ENCODE results near the gene DCAF4. TPM values are rescaled to one million over a fixed set of nuclear protein-coding genes. Genes with fewer than 3 reads are reported as not detected.

The DCAF4 gene
- total and polyA plus RNA-seq, 2 of the 4 experiments (the other 2 are of a cell fraction), result 28.8 to 29.4 TPM

- Histone ChIP-seq H3K23ac (ENCODE audit: low read depth, low read length) (no peak overlapping the region), H2AK5ac (ENCODE audit: low read depth, low read length) (no peak overlapping the region), H3K4ac (ENCODE audit: low read depth, low read length) (no peak overlapping the region), H3K79me1 (ENCODE audit: low read depth in 1 of 2, low read length in 2 of 2) (peaks cover 11 to 31% of the 10 kb centered on the region in 2 experiments; a peak in 3 of 4 replicates), H3K36me3 (ENCODE audit: control insufficient read depth, insufficient read depth, low read length) (peaks cover 43% of the 10 kb centered on the region), H3K9me1 (ENCODE audit: insufficient read depth, low read length) (peaks cover 3% of the 10 kb centered on the region; the same call in 1 of the 2 replicates), H3K4me1 (ENCODE audit: control insufficient read depth, insufficient read depth, low read length) (no peaks in the 10 kb centered on the region), H3K4me3 (ENCODE audit: insufficient read depth, low read depth, low read length) (no peak overlapping the region), H3K4me2 (ENCODE audit: low read depth, low read length) (no peak overlapping the region), H3K18ac (ENCODE audit: low read depth, low read length) (no peak overlapping the region), H3K14ac (replicated peaks; ENCODE audit: low read depth, low read length) (no peak overlapping the region), H4K8ac (ENCODE audit: low read depth in 2 of 2, low read length in 2 of 2) (no peak overlapping the region), H3K27ac (ENCODE audit: insufficient read depth, low read length) (no peak overlapping the region), H2AFZ (replicated peaks; ENCODE audit: low read length, poor library complexity) (no peak overlapping the region), H4K20me1 (ENCODE audit: insufficient read depth, low read length) (peaks cover 3% of the 10 kb centered on the region; the same call in 1 of the 2 replicates), H4K91ac (ENCODE audit: insufficient read depth, low read depth, low read length) (no peak overlapping the region), H3K56ac (ENCODE audit: extremely low read depth, insufficient read depth, low read length) (no peak overlapping the region), H2AK9ac (replicated peaks; ENCODE audit: low read depth, low read length, poor library complexity) (no peak overlapping the region), H3K9ac (ENCODE audit: low read depth, low read length) (no peak overlapping the region), H3K9me3 (ENCODE audit: control insufficient read depth, insufficient read depth, low read length) (no peaks in the 10 kb centered on the region), H3K27me3 (ENCODE audit: control insufficient read depth, insufficient read depth, low read length) (no peaks in the 10 kb centered on the region), H2BK15ac (ENCODE audit: low read depth, low read length) (no peak overlapping the region), H4K5ac (ENCODE audit: low read depth, low read length) (no peak overlapping the region), H2BK20ac (ENCODE audit: low read depth, low read length) (no peak overlapping the region), H2BK120ac (ENCODE audit: low read depth, low read length) (no peak overlapping the region), H2BK5ac (ENCODE audit: low read depth, low read length, poor library complexity, severe bottlenecking) (no peak overlapping the region)
- dilution Hi-C loops (cut with HindIII; ENCODE audit: low sequenced_read_pairs, unreplicated experiment) (no loop called here), intact Hi-C loops (cut with micrococcal nuclease) (no loop called here), in situ Hi-C loops (cut with MboI; ENCODE audit: low sequenced_read_pairs) (no loop called here)
- DNase-seq (no peak), ATAC-seq (ENCODE audit: low read depth) (no peak)
- no TSS peak for BruUV-seq (replicated peaks)
- ChIA-PET CTCF (no interaction called here), POLR2A (ENCODE audit: unreplicated experiment) (no interaction called here)
- no peak for TF ChIP-seq POLR2A (IDR thresholded peaks at IDR 0.05; ENCODE audit: low read depth, low read length)
- no peak for TF ChIP-seq RCOR1 (IDR thresholded peaks at IDR 0.05; ENCODE audit: insufficient replicate concordance, low read length)
- no peak for TF ChIP-seq MAZ (IDR thresholded peaks at IDR 0.05; ENCODE audit: borderline replicate concordance, low read depth, low read length)
- TF ChIP-seq USF2 (IDR thresholded peaks at IDR 0.05; ENCODE audit: low read depth, low read length), result no peak
- TF ChIP-seq RFX5 (IDR thresholded peaks at IDR 0.05; ENCODE audit: low read depth, low read length), result no peak
- TF ChIP-seq CEBPB (IDR thresholded peaks at IDR 0.05; ENCODE audit: low read depth, low read length), result no peak
- no peak for TF ChIP-seq CHD1 (IDR thresholded peaks at IDR 0.05; ENCODE audit: low read depth, low read length)
- no peak for TF ChIP-seq RAD21 (IDR thresholded peaks at IDR 0.05; ENCODE audit: low read length)
- TF ChIP-seq BHLHE40 (IDR thresholded peaks at IDR 0.05; ENCODE audit: low read depth, low read length), result no peak
- no peak for TF ChIP-seq CTCF (conservative IDR thresholded peaks at IDR 0.05; ENCODE audit: low read depth, low read length)
- TF ChIP-seq MXI1 (IDR thresholded peaks at IDR 0.05; ENCODE audit: borderline replicate concordance, low read depth, low read length), result no peak
- no peak for TF ChIP-seq NFE2L2 (IDR thresholded peaks at IDR 0.05; ENCODE audit: low read depth, low read length)
- no peak for TF ChIP-seq MAFK (IDR thresholded peaks at IDR 0.05; ENCODE audit: low read depth, low read length)
- no peak for TF ChIP-seq SMC3 (IDR thresholded peaks at IDR 0.05; ENCODE audit: low read depth, low read length)
- TF ChIP-seq ELK1 (IDR thresholded peaks at IDR 0.05; ENCODE audit: borderline replicate concordance, low read depth, low read length), result no peak
- TF ChIP-seq FOS (IDR thresholded peaks at IDR 0.05; ENCODE audit: low read depth, low read length), result no peak
- WGBS, 2 experiments (ENCODE audit: extremely low coverage in 2 of 2, insufficient read length in 1 of 2), result 100% methylated on average over 2 of the region's 8 CpGs; no CpG with 5 or more reads in 1 of the 2 experiments
Observed at GRCh38 chr14:72980863-72981262, 54.6 kb downstream of the DCAF4 start.

Measured in IMR-90 (cell line).